H54 (cell line): ENCODE data around the gene NPC2.
A peak's percentile ranks its signal among the peaks of the same experiment; 100 is the strongest.
"Not testable (repeated sequence)": the region's sequence is repeated elsewhere in the genome, so short reads cannot be mapped to it uniquely, and the experiment has no call there.

Experiments
- DNase-seq: peaks from one replicate; pipeline ENCODE4 v3.0.0; 2011; ENCODE audit warnings: low spot score, mixed read lengths; ENCODE audit not compliant: insufficient read length
- FAIRE-seq: peaks from 3 replicates; lab custom pipeline; 2011; peaks lifted over from hg19 to GRCh38; lab: Jason Lieb, UNC
- POLR2A ChIP-seq: IDR thresholded peaks from 2 replicates; pipeline ENCODE4 v1.6.1; 2011; ENCODE audit warnings: low read depth, mild to moderate bottlenecking, low read length

The NPC2 gene

DNA sequence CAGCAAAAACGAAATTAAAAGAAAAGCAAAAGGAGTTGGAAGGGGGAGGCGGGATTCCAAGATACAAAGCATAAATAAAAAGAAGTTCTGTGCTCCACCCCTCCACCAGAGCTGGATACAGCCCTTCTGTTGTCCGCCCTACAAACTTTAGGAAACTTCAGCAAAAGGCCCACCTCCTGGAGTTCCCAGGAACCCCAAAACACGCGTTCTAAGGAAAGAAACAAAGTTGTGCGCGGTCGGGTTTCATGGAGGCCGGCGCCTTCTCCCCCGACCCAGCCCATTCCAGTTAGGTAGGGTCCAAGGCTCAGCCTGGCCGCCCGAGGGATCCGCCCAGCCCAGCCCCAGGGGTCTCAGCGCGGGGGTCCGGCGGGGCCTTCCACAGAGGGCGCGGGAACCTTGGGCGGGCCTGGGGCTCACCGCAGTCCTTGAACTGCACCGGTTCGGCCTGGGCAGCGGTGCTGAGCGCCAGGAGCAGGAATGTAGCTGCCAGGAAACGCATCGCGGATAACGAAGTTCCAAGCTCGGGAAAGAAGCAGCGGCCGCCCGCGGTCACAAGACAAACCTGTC, at the start of gene NPC2:
TSS of gene NPC2 (minus strand) at position 530 of the 567 bp plus-strand sequence. CDS start at position 499, 31 bp downstream.
- TF ChIP-seq POLR2A, result peak; percentile 39; the same call in 1 of the 2 replicates
- no peak for FAIRE-seq
- no peak for DNase-seq

- no peak for TF ChIP-seq POLR2A
- FAIRE-seq (no peak), DNase-seq (no peak)
Observed at GRCh38 chr14:74542056-74542685, 49.1 kb upstream of the NPC2 start.

- DNase-seq (no peak), FAIRE-seq (no peak)
- no peak for TF ChIP-seq POLR2A
Observed at GRCh38 chr14:74541225-74541624, 48.1 kb upstream of the NPC2 start.

DNA sequence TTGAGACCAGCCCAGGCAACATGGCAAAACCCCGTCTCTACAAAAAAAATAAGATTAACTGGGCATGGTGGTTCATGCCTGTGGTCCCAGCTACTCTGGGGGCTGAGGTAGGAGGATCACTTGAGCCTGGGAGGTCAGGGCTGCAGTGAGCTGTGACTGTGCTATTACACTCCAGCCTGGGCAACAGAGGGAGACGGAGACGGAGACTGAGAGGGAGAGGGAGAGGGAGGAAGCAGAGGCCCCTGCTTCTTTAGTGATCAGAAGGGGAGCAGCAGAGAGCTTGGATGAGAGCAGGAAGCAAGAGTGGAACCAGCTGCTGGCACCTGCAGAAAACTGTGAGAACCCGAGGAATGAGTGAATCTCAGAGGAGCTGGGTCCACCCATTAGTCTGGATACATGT, 46.4 kb upstream of the NPC2 start:
- DNase-seq (no peak), FAIRE-seq (no peak)
- TF ChIP-seq POLR2A, result no peak

GRCh38 chr14:74538411-74539391, 45.6 kb upstream of the NPC2 start:
- no peak for TF ChIP-seq POLR2A
- DNase-seq (no peak), FAIRE-seq (no peak)

DNA sequence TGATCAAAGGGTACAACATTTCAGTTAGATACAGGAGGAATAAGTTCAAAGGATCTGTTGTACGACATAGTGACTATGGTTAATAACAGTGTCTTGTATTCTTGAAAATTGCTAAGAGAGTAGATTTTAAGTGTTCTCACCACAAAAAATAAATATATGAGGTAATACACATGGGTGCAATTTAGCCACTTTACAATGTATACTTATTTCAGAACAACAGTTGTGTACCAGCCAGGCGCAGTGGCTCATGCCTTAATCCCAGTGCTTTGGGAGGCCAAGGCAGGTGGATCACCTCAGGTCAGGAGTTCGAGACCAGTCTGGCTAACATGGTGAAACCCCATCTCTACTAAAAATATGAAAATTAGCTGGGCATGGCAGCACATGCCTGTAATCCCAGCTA, 43.2 kb upstream of the NPC2 start:
- not testable (repeated sequence) for DNase-seq, FAIRE-seq

- FAIRE-seq (no peak), DNase-seq (no peak)
- TF ChIP-seq POLR2A, result no peak
Observed at GRCh38 chr14:74535756-74536325, 42.7 kb upstream of the NPC2 start.

DNA sequence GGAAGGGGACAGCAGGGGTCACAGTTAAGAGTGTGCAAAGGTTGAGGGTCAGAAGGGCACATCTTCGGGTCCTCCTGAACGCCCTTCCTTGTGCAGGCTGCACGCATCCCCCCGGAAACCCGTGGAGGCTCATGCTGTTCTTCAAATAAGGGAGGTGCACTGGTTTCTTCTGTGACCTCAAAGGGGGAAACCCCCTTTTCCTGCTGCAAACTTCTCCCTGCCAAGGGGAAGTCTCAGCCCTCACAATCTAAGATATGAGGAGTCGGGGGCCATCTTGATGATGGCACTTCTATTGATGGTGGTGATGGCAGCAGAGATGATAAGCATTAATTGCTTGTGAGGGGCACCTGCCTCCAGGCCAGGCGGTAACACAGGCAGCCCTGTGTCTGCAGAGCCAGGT, 40.5 kb upstream of the NPC2 start:
- TF ChIP-seq POLR2A, result no peak
- DNase-seq (no peak), FAIRE-seq (no peak)

DNA sequence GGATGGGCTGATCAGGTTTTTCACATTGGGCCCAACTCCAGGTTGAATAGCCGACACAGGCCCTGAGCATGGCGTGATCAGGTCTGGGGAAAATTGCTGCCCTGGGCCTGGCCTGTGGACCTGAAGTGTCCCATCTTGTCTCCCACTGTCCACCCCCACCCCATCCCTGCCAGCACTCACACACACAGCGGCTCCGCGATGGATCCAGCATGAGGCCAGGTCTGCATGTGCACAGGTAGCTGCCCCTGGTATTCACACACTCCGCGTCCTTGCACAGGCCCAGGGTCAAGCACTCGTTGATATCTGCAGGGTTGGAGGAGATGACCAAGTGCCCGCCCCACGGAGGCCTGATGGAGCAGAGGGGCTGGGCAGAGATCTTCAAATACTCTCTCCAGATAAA, 39.1 kb upstream of the NPC2 start:
- FAIRE-seq (no peak), DNase-seq (no peak)
- TF ChIP-seq POLR2A, result no peak

DNA sequence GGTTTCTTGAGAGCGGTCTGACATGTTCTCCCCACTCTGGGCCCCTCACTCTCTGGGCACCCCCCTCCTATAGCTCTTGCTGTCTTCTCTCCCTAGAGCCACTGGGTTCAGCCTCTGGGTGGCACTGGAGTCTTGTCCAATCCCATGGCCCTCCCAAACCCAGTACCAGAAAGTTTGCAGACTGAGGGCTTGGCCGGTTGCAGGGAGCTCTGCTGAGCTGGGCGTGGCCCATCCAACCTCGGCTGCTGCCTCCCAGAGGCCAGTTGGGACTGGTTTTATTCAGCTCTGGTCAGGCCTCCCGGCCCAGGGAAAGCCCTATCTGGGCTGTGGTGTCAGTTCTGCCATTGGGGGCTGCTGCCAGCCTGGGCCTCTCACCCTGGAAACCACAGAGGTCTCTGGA, 38.4 kb upstream of the NPC2 start:
- no peak for TF ChIP-seq POLR2A
- peak; percentile 30 for FAIRE-seq
- DNase-seq, result peak; percentile 39

DNA sequence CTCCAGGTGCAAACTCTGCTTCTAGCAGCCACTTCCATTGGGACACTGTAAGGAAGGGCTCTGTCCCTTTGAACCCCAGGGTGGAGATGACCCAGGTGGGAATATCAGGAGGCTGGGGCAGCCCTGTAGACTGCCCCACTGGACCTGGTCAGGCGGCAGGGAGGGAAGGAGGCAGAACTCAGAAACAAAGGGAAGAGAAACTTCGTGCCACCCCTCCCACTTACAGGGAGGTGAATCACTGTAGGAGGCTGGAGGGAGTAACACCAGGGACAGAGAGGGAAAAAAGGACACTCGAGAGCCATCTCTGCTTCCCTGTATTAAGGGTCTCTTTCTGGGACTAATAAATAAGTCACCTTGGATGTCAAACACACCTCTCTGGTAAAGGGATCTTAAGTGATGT, 37.9 kb upstream of the NPC2 start:
- TF ChIP-seq POLR2A, result no peak
- DNase-seq, result no peak
- FAIRE-seq, result no peak

- DNase-seq (no peak), FAIRE-seq (no peak)
- TF ChIP-seq POLR2A, result no peak
Observed at GRCh38 chr14:74528886-74529285, 35.8 kb upstream of the NPC2 start.

DNA sequence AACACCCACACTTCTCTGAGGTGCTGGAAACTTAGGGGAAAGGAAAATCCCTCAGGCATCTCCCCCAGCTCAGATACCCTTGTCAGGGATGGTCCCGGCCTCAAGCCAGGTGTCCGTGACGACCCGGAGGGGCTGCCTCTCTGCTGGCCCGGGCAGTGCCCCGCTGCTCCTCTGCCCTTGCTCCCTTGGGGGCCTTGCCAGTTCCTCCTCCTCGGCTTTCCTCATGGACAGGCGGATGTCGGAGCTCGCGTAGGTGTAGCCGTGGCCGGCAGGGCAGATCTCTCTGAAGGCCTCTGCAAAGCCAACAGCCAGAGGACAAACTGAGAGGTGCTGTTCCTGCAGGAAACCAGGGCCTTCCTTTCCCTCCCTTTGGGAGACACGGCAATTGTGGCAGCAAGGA, 35.3 kb upstream of the NPC2 start:
- DNase-seq (no peak), FAIRE-seq (no peak)
- no peak for TF ChIP-seq POLR2A
